AG04449 (cell line): Measurements from ENCODE around the gene PCDH15.

Source experiments
- CTCF ChIA-PET: fragments of 350-600 bp; formaldehyde crosslinking; extraction: SDS; loops from one replicate; lab custom pipeline; 2021; ENCODE audit warnings: antibody characterized with exemption; lab: Yijun Ruan, JAX
- POLR2A ChIA-PET: fragments of 400-600, 350-600 bp; formaldehyde crosslinking; extraction: SDS; loops from one replicate; lab custom pipeline; 2020; ENCODE audit warnings: antibody characterized with exemption, inconsistent platforms; lab: Yijun Ruan, JAX
- DNase-seq: peaks from one replicate; pipeline ENCODE4 v3.0.0-alpha.2; 2010; ENCODE audit warnings: low read depth, low spot score
- H3K4me3 ChIP-seq: 2 replicates; pipeline ENCODE4 v1.5.1; 2011; ENCODE audit warnings: low read depth, mild to moderate bottlenecking, control low read depth, low read length
- TF ChIP-seq, protein P1 (sequence below): IDR thresholded peaks from one replicate; pipeline ENCODE4 v1.5.1; 2011; ENCODE audit warnings: mild to moderate bottlenecking, moderate library complexity, low read length, control low read depth, inconsistent platforms; ENCODE audit not compliant: insufficient read depth; ENCODE audit errors: missing control alignments

The PCDH15 gene

DNA sequence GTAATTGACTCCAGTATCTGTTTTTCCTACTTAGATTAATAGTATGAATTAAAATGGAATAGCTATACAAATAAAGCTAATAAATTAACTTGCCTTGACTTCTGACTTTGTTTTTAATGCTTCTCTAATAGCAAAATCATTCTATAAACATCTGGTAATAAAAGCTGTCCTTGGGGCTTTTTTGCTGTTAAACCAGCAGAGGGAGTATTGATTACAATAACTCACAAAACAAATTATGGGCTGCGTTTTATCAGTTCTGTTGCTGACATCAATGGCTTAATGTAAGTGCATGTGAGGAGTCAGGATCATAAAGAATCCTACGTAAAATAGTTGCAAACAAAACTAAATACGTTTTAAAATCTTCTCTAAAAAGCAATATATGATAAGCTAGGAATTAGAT is 667.8 kb downstream of the PCDH15 start:
- CTCF ChIA-PET = interaction anchor here (0.6 kb wide), 1 partner anchor 12 kb away, joined by 3 read pairs; no protein-coding TSS in a partner anchor
- TF ChIP-seq, protein P1, sequence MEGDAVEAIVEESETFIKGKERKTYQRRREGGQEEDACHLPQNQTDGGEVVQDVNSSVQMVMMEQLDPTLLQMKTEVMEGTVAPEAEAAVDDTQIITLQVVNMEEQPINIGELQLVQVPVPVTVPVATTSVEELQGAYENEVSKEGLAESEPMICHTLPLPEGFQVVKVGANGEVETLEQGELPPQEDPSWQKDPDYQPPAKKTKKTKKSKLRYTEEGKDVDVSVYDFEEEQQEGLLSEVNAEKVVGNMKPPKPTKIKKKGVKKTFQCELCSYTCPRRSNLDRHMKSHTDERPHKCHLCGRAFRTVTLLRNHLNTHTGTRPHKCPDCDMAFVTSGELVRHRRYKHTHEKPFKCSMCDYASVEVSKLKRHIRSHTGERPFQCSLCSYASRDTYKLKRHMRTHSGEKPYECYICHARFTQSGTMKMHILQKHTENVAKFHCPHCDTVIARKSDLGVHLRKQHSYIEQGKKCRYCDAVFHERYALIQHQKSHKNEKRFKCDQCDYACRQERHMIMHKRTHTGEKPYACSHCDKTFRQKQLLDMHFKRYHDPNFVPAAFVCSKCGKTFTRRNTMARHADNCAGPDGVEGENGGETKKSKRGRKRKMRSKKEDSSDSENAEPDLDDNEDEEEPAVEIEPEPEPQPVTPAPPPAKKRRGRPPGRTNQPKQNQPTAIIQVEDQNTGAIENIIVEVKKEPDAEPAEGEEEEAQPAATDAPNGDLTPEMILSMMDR = no peak
- no peak for DNase-seq
- POLR2A ChIA-PET = no interaction called here
- no peak overlapping the region for H3K4me3 ChIP-seq

DNA sequence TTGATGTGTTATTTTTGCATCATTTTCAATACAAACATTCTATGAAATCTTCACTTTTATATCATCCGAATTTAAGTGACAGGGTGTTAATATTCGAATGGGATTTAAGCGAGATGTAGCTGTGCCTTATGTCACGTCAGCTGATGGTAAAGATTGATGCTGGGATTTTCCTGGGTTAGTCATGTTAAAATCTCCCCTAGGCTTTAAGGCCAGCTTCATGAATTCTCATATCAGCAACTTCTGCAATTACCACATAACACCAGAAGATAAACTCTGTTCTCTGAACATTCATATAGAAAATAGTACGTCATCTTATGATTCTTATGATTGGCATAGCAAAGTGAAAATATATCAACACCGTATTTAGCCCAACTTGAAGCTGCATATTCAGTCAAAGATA is 669.2 kb downstream of the PCDH15 start:
- ChIA-PET POLR2A (no interaction called here), CTCF (interaction anchor here (0.6 kb wide), 1 partner anchor 8 kb away, joined by 3 read pairs; no protein-coding TSS in a partner anchor)
- no peak overlapping the region for H3K4me3 ChIP-seq
- TF ChIP-seq, protein P1 = no peak
- DNase-seq = no peak

DNA sequence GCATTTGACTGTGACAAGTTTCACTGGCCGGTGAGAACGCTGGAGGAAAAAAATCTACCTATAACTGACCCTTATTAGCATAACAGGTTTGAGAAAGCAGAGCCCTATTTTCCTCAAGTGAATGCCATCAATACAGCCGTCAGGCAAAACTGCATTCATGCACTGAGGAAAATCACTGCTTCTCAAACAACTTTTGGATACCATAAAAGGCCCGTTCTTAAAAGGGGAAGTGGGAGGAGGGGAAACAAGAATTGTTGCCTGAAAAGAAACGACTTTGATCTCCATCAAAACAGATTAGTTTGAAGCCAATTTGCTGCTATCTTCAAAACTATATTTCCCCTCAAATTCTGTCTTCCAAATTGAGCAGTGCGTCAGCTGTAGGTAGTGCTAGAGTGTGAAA is 670.6 kb downstream of the PCDH15 start:
- ChIA-PET POLR2A (no interaction called here), CTCF (no interaction called here)
- TF ChIP-seq, protein P1 = no peak
- DNase-seq = no peak
- no peak overlapping the region for H3K4me3 ChIP-seq

DNA sequence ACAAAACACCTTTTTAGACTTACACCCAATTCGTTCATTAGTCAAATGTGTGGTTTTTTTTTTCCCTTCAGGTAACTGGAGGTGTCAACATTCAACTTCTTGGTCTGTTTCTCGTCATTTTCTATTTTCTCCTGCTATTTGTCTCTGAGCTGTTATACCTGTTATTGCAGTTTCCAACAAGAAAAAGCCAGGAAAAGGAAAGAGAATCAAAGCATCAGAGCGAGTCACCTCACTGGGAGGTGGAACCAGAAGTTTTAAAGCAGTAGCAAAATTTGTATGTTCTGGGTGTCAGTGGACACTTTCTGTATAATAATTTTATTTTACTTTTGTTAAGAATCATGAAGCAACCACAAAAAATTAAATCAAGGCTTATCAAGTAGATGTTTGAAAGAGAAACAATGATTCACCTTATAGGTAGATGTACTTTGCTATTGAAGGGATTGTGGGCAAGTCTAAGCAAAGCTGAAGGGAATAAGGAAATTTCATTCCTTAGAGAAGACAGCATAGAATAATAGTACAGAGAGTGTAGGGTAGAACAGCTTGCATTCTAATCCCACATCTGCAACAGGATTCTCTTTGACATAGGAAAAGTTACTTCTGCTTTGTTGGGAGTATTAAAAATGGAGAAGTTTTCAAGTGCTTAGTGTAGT is 675.8 kb downstream of the PCDH15 start:
- ChIA-PET POLR2A (no interaction called here), CTCF (no interaction called here)
- TF ChIP-seq, protein P1 = no peak
- no peak overlapping the region for H3K4me3 ChIP-seq
- DNase-seq = no peak

DNA sequence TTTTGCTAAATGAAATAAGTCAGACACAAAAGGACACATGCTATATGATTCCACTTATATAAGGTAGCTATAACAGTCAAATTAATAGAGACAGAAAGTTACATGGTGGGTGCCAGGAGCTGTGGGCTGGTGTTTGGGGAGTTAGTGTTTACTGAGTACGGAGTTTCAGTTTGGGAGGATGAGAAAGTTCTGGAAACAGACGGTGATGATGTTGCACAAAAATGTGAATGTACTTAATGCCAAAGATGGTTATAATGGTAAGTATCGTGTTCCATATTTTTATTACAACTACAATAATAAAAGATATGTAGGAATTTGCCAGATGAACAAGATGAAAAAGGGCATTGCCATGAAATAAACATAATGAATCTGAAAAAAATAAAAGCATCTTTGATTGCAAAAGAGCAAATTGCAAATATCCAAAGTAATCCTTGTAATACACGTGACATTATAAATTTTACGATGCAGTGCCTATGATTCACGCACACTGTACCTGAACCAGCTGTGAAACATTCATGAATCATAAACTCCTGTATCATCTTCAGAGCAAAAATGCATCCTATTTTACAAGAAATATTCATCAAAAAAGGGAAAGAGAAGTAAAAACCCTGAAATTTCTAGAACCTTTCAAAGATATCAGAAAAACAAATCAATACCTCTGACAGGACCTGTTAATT is 676.7 kb downstream of the PCDH15 start:
- ChIA-PET CTCF (interaction anchor here (0.6 kb wide), 1 partner anchor 8 kb away, joined by 3 read pairs; no protein-coding TSS in a partner anchor), POLR2A (no interaction called here)
- TF ChIP-seq, protein P1 = no peak
- H3K4me3 ChIP-seq = no peak overlapping the region
- DNase-seq = no peak

DNA sequence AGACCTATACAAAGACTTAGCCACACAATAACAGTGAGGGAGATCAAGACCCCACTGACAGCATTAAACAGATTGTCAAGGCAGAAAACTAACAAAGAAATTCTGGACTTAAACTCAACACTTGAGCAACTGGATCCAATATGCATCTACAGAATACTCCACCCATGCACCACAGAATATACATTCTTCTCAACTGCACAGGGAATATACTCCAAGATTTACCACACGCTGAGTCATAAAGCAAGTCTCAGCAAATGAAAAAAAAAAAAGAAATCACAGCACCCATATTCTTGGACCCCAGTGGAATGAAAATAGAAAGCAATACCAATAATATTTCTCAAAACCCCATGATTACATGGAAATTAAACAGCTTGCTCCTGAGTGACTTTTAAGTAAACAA is 680.2 kb downstream of the PCDH15 start:
- ChIA-PET CTCF (interaction anchor here (0.7 kb wide), 1 partner anchor 13 kb away, joined by 3 read pairs; no protein-coding TSS in a partner anchor), POLR2A (no interaction called here)
- DNase-seq = no peak
- no peak overlapping the region for H3K4me3 ChIP-seq
- TF ChIP-seq, protein P1 = no peak
